ENCODE measurements around the gene ITGA5. TPM values are rescaled to one million over a fixed set of nuclear protein-coding genes. Genes with fewer than 3 reads are reported as not detected.

Gene ITGA5
- total RNA-seq, 1 donor from 2014 or later, result 100 TPM

GRCh38 chr12:54378796-54379397 is 40.2 kb downstream of the ITGA5 start:
- Mint-ChIP-seq H3K27ac (ENCODE audit: unreplicated experiment) (peak overlapping the region; percentile 79), H3K36me3 (ENCODE audit: unreplicated experiment) (no peaks in the 10 kb centered on the region), H3K4me1 (ENCODE audit: unreplicated experiment) (peaks cover 50% of the 10 kb centered on the region), H3K4me3 (ENCODE audit: unreplicated experiment) (peak overlapping the region; percentile 84), H3K27me3 (ENCODE audit: unreplicated experiment) (no peaks in the 10 kb centered on the region), H3K9me3 (ENCODE audit: unreplicated experiment) (no peaks in the 10 kb centered on the region)
- DNase-seq (ENCODE audit: extremely low spot score, unreplicated experiment), result no peak
- TF ChIP-seq, protein P1, sequence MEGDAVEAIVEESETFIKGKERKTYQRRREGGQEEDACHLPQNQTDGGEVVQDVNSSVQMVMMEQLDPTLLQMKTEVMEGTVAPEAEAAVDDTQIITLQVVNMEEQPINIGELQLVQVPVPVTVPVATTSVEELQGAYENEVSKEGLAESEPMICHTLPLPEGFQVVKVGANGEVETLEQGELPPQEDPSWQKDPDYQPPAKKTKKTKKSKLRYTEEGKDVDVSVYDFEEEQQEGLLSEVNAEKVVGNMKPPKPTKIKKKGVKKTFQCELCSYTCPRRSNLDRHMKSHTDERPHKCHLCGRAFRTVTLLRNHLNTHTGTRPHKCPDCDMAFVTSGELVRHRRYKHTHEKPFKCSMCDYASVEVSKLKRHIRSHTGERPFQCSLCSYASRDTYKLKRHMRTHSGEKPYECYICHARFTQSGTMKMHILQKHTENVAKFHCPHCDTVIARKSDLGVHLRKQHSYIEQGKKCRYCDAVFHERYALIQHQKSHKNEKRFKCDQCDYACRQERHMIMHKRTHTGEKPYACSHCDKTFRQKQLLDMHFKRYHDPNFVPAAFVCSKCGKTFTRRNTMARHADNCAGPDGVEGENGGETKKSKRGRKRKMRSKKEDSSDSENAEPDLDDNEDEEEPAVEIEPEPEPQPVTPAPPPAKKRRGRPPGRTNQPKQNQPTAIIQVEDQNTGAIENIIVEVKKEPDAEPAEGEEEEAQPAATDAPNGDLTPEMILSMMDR (IDR thresholded peaks at IDR 0.05), result no peak

GRCh38 chr12:54377797-54378515 is 41.1 kb downstream of the ITGA5 start:
- no peaks in the 10 kb centered on the region for H3K9me3 Mint-ChIP-seq (ENCODE audit: unreplicated experiment)
- no peak overlapping the region for H3K27ac Mint-ChIP-seq (ENCODE audit: unreplicated experiment)
- TF ChIP-seq, protein P1 (IDR thresholded peaks at IDR 0.05), result no peak
- no peak for DNase-seq (ENCODE audit: extremely low spot score, unreplicated experiment)
- peak overlapping the region; percentile 76 for H3K4me3 Mint-ChIP-seq (ENCODE audit: unreplicated experiment)
- no peaks in the 10 kb centered on the region for H3K36me3 Mint-ChIP-seq (ENCODE audit: unreplicated experiment)
- no peaks in the 10 kb centered on the region for H3K27me3 Mint-ChIP-seq (ENCODE audit: unreplicated experiment)
- peaks cover 59% of the 10 kb centered on the region for H3K4me1 Mint-ChIP-seq (ENCODE audit: unreplicated experiment)

DNA sequence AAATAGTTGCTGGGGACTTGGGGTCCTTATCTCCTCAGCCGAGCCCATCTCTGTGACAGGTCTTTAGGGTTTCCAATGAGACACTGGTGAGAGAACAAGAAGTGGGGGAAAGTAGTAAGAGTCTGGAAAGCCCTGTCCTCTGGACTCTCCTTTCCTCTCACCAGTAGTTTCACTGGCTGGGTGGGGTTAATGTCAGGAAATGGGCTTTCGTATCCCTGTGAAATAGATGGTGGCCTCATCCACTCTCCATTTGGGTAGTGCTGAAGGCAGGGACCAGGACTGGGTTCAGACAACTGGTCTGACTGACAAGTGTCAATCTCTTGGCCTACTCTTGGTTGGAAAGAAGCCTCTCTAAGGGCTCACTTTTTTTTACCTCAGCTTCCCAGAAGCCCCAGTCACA is 42.1 kb downstream of the ITGA5 start:
- TF ChIP-seq, protein P1 (IDR thresholded peaks at IDR 0.05), result no peak
- Mint-ChIP-seq H3K9me3 (ENCODE audit: unreplicated experiment) (no peaks in the 10 kb centered on the region), H3K27ac (ENCODE audit: unreplicated experiment) (peak overlapping the region; percentile 4), H3K4me3 (ENCODE audit: unreplicated experiment) (peak overlapping the region; percentile 35), H3K27me3 (ENCODE audit: unreplicated experiment) (no peaks in the 10 kb centered on the region), H3K4me1 (ENCODE audit: unreplicated experiment) (peaks cover 69% of the 10 kb centered on the region), H3K36me3 (ENCODE audit: unreplicated experiment) (no peaks in the 10 kb centered on the region)
- no peak for DNase-seq (ENCODE audit: extremely low spot score, unreplicated experiment)

GRCh38 chr12:54376596-54376995 is 42.5 kb downstream of the ITGA5 start:
- TF ChIP-seq, protein P1 (IDR thresholded peaks at IDR 0.05), result no peak
- Mint-ChIP-seq H3K27ac (ENCODE audit: unreplicated experiment) (peak overlapping the region; percentile 32), H3K4me3 (ENCODE audit: unreplicated experiment) (peak overlapping the region; percentile 3), H3K36me3 (ENCODE audit: unreplicated experiment) (no peaks in the 10 kb centered on the region), H3K27me3 (ENCODE audit: unreplicated experiment) (no peaks in the 10 kb centered on the region), H3K4me1 (ENCODE audit: unreplicated experiment) (peaks cover 73% of the 10 kb centered on the region), H3K9me3 (ENCODE audit: unreplicated experiment) (no peaks in the 10 kb centered on the region)
- DNase-seq (ENCODE audit: extremely low spot score, unreplicated experiment), result no peak

GRCh38 chr12:54375259-54375579 is 43.8 kb downstream of the ITGA5 start:
- TF ChIP-seq, protein P1 (IDR thresholded peaks at IDR 0.05), result no peak
- Mint-ChIP-seq H3K27me3 (ENCODE audit: unreplicated experiment) (no peaks in the 10 kb centered on the region), H3K36me3 (ENCODE audit: unreplicated experiment) (no peaks in the 10 kb centered on the region), H3K9me3 (ENCODE audit: unreplicated experiment) (no peaks in the 10 kb centered on the region), H3K4me3 (ENCODE audit: unreplicated experiment) (peak overlapping the region; percentile 14), H3K27ac (ENCODE audit: unreplicated experiment) (peak overlapping the region; percentile 87), H3K4me1 (ENCODE audit: unreplicated experiment) (peaks cover 87% of the 10 kb centered on the region)
- DNase-seq (ENCODE audit: extremely low spot score, unreplicated experiment), result no peak

All from osteocyte (in vitro differentiated cells).